NT2/D1 (cell line): Measurements from ENCODE around the gene GCNA.

Experiments used
- DNase-seq: peaks from one replicate; pipeline ENCODE4 v3.0.0-alpha.2; 2011; ENCODE audit warnings: low read depth, low spot score
- H3K27me3 ChIP-seq: 2 replicates; pipeline ENCODE4 v1.6.0; 2011; ENCODE audit warnings: mild to moderate bottlenecking; ENCODE audit not compliant: insufficient read length, insufficient read depth
- H3K36me3 ChIP-seq: 2 replicates; pipeline ENCODE4 v1.6.1; 2011; ENCODE audit warnings: mild to moderate bottlenecking, low read length, mixed read lengths; ENCODE audit not compliant: insufficient read depth, insufficient read length
- H3K4me1 ChIP-seq: 2 replicates; pipeline ENCODE4 v1.5.1; 2011; ENCODE audit not compliant: insufficient read depth, insufficient read length
- H3K4me3 ChIP-seq: 2 replicates; pipeline ENCODE4 v1.5.1; 2011; ENCODE audit warnings: low read depth; ENCODE audit not compliant: insufficient read length
- H3K9ac ChIP-seq: 2 replicates; pipeline ENCODE4 v1.6.0; 2011; ENCODE audit warnings: low read depth; ENCODE audit not compliant: insufficient read length
- H3K9me3 ChIP-seq: 2 replicates; pipeline ENCODE4 v1.5.1; 2011; ENCODE audit warnings: mild to moderate bottlenecking, low read length; ENCODE audit not compliant: insufficient read depth
- SUZ12 ChIP-seq: IDR thresholded peaks from 2 replicates; pipeline ENCODE4 v1.6.1; 2011; ENCODE audit not compliant: insufficient read length, insufficient read depth; ENCODE audit errors: extremely low read depth
- YY1 ChIP-seq: IDR thresholded peaks from 2 replicates; pipeline ENCODE4 v1.6.1; 2011; ENCODE audit not compliant: insufficient read length, insufficient read depth
- ZNF274 ChIP-seq: IDR thresholded peaks from 2 replicates; pipeline ENCODE4 v1.6.1; 2011; ENCODE audit warnings: mild to moderate bottlenecking, low read depth, low read length

The GCNA gene

GRCh38 chrX:71622032-71622575 is 43.9 kb downstream of the GCNA start:
- H3K9me3 ChIP-seq = no peaks in the 10 kb centered on the region
- no peak overlapping the region for H3K4me3 ChIP-seq
- H3K36me3 ChIP-seq = no peaks in the 10 kb centered on the region
- DNase-seq = no peak
- H3K27me3 ChIP-seq = no peaks in the 10 kb centered on the region
- H3K9ac ChIP-seq = no peak overlapping the region
- peaks cover 10% of the 10 kb centered on the region for H3K4me1 ChIP-seq
- TF ChIP-seq ZNF274 = no peak
- TF ChIP-seq SUZ12 = no peak
- TF ChIP-seq YY1 = no peak

- H3K36me3 ChIP-seq = no peaks in the 10 kb centered on the region
- no peaks in the 10 kb centered on the region for H3K27me3 ChIP-seq
- H3K9me3 ChIP-seq = no peaks in the 10 kb centered on the region
- H3K4me1 ChIP-seq = peaks cover 10% of the 10 kb centered on the region
- H3K9ac ChIP-seq = peak overlapping the region; percentile 50
- no peak overlapping the region for H3K4me3 ChIP-seq
- peak; percentile 57 for DNase-seq
- TF ChIP-seq YY1 (no peak), SUZ12 (no peak), ZNF274 (no peak)
Observed at GRCh38 chrX:71622576-71623450, 44.6 kb downstream of the GCNA start.

- no peak for DNase-seq
- Histone ChIP-seq H3K9ac (no peak overlapping the region), H3K4me3 (no peak overlapping the region), H3K36me3 (no peaks in the 10 kb centered on the region), H3K4me1 (peaks cover 10% of the 10 kb centered on the region), H3K27me3 (no peaks in the 10 kb centered on the region), H3K9me3 (no peaks in the 10 kb centered on the region)
- TF ChIP-seq SUZ12 = no peak
- TF ChIP-seq ZNF274 = no peak
- TF ChIP-seq YY1 = no peak
Observed at GRCh38 chrX:71623714-71624113, 45.5 kb downstream of the GCNA start.

- H3K4me1 ChIP-seq = peaks cover 10% of the 10 kb centered on the region
- no peak for TF ChIP-seq ZNF274
- no peak for TF ChIP-seq SUZ12
- no peak for TF ChIP-seq YY1
Observed at GRCh38 chrX:71625471-71625870, 47.2 kb downstream of the GCNA start.

GRCh38 chrX:71626576-71626975 is 48.3 kb downstream of the GCNA start:
- DNase-seq = no peak
- TF ChIP-seq SUZ12 (no peak), YY1 (no peak)
- H3K9ac ChIP-seq = no peak overlapping the region
- H3K4me1 ChIP-seq = peaks cover 10% of the 10 kb centered on the region
- no peak overlapping the region for H3K4me3 ChIP-seq
- H3K36me3 ChIP-seq = no peaks in the 10 kb centered on the region
- H3K9me3 ChIP-seq = no peaks in the 10 kb centered on the region
- H3K27me3 ChIP-seq = no peaks in the 10 kb centered on the region

More at GRCh38 chrX:71625471-71625870, 47.2 kb downstream of the GCNA start:
- H3K4me3 ChIP-seq = no peak overlapping the region
- no peak for DNase-seq
- H3K27me3 ChIP-seq = no peaks in the 10 kb centered on the region
- H3K9me3 ChIP-seq = no peaks in the 10 kb centered on the region
- no peak overlapping the region for H3K9ac ChIP-seq
- no peaks in the 10 kb centered on the region for H3K36me3 ChIP-seq

GRCh38 chrX:71627588-71628404 is 49.6 kb downstream of the GCNA start:
- Histone ChIP-seq H3K9ac (no peak overlapping the region), H3K4me1 (peaks cover 10% of the 10 kb centered on the region), H3K4me3 (no peak overlapping the region), H3K27me3 (no peaks in the 10 kb centered on the region), H3K36me3 (no peaks in the 10 kb centered on the region), H3K9me3 (no peaks in the 10 kb centered on the region)
- no peak for TF ChIP-seq SUZ12
- TF ChIP-seq ZNF274 = no peak
- TF ChIP-seq YY1 = no peak
- no peak for DNase-seq

- Histone ChIP-seq H3K27me3 (no peaks in the 10 kb centered on the region), H3K36me3 (no peaks in the 10 kb centered on the region), H3K4me1 (peaks cover 7% of the 10 kb centered on the region), H3K4me3 (no peak overlapping the region), H3K9ac (no peak overlapping the region), H3K9me3 (no peaks in the 10 kb centered on the region)
- DNase-seq = no peak
- TF ChIP-seq YY1 (no peak), ZNF274 (no peak), SUZ12 (no peak)
Observed at GRCh38 chrX:71629467-71629866, 51.2 kb downstream of the GCNA start.
